GM20000 (cell line): Measurements from ENCODE around the gene TNFRSF18.
"Not testable (repeated sequence)": the region's sequence is repeated elsewhere in the genome, so short reads cannot be mapped to it uniquely, and the experiment has no call there.

Experiments used
- DNase-seq: peaks from one replicate; pipeline ENCODE4 v3.0.0; 2012; ENCODE audit warnings: low spot score
- CTCF ChIP-seq: IDR thresholded peaks from 2 replicates; pipeline ENCODE4 v1.5.1; 2012; ENCODE audit warnings: mild to moderate bottlenecking, control low read depth; ENCODE audit errors: extremely low read depth, missing control alignments

The TNFRSF18 gene, protein sequence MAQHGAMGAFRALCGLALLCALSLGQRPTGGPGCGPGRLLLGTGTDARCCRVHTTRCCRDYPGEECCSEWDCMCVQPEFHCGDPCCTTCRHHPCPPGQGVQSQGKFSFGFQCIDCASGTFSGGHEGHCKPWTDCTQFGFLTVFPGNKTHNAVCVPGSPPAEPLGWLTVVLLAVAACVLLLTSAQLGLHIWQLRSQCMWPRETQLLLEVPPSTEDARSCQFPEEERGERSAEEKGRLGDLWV

GRCh38 chr1:1206376-1206965, at the start of gene TNFRSF18:
Gene TNFRSF18 (minus strand): TSS chr1:1206592. CDS start chr1:1206571, 21 bp downstream.
- no peak for TF ChIP-seq CTCF
- DNase-seq: peak; percentile 75

GRCh38 chr1:1255611-1256010, 49.2 kb upstream of the TNFRSF18 start:
- DNase-seq: no peak
- TF ChIP-seq CTCF: no peak

- DNase-seq: no peak
- TF ChIP-seq CTCF: no peak
Measured at GRCh38 chr1:1255078-1255477, 48.7 kb upstream of the TNFRSF18 start.

DNA sequence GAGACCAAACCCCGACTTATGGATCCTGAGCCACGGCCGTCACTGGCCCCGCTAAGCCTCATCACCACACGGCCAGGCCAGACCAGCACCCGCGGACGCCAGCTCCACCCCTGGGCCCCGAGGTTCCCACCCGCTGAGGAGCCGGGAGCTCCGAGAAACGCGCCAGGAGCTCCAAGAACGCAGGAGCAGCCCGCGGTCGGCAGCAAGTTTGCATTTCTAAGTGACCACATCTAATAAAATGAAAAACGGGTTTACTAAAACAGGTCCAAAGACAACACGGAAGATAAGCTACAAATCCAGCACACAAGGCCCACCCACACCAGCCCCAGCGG, 48.2 kb upstream of the TNFRSF18 start:
- no peak for TF ChIP-seq CTCF
- DNase-seq: no peak

GRCh38 chr1:1253972-1254666, 47.7 kb upstream of the TNFRSF18 start:
- TF ChIP-seq CTCF: no peak
- no peak for DNase-seq

DNA sequence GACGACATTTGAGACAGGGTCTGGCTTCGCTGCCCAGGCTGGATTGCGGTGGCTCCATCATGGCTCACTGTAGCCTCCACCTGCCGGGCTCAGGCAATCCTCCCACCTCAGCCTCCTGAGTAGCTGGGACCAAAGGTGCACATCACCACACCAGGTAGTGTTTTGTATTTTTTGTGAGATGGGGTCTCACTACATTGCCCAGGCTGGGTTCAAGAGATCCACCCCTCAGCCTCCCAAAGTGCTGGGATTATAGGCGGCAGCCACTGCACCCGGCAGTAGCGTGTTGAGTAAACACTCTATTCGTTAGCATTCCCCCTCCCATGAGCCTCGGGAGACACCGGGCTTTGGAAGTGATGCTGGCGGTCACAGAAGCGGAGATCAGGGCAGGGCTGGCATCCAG, 46.9 kb upstream of the TNFRSF18 start:
- TF ChIP-seq CTCF: no peak
- no peak for DNase-seq

GRCh38 chr1:1250786-1251284, 44.4 kb upstream of the TNFRSF18 start:
- DNase-seq: peak; percentile 87
- TF ChIP-seq CTCF: no peak

DNA sequence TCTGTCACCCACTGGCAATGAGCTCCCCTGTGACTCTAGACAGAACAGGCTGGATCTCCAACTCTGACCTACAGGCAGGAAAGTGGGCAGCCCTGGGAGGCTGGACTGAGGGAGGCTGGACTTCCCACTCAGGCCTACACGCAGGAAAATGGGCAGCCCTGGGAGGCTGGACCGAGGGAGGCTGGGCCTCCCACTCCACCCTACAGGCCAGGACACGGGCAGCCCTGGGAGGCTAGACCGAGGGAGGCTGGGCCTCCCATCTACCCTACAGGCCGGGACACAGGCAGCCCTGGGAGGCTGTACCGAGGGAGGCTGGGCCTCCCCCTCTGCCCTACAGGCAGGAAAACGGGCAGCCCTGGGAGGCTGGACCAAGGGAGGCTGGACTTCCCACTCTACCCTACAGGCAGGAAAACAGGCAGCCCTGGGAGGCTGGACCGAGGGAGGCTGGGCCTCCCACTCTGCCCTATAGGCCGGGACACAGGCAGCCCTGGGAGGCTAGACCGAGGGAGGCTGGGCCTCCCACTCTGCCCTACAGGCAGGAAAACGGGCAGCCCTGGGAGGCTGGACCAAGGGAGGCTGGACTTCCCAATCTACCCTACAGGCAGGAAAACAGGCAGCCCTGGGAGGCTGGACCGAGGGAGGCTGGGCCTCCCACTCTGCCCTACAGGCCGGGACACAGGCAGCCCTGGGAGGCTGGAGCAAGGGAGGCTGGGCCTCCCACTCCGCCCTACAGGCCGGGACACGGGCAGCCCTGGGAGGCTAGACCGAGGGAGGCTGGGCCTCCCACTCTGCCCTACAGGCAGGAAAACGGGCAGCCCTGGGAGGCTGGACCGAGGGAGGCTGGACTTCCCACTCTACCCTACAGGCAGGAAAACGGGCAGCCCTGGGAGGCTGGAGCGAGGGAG, 41.9 kb upstream of the TNFRSF18 start:
- DNase-seq: not testable (repeated sequence)
